Activated T-helper 1 cell treated with Interleukin-2 at 50 U/mL for 16 hours (primary cell): ENCODE measurements around the gene CLDN5.

Experiments
- DNase-seq: peaks from one replicate; pipeline ENCODE4 v3.0.0-alpha.2; 2020; ENCODE audit warnings: low read depth

The CLDN5 gene, protein sequence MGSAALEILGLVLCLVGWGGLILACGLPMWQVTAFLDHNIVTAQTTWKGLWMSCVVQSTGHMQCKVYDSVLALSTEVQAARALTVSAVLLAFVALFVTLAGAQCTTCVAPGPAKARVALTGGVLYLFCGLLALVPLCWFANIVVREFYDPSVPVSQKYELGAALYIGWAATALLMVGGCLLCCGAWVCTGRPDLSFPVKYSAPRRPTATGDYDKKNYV

DNA sequence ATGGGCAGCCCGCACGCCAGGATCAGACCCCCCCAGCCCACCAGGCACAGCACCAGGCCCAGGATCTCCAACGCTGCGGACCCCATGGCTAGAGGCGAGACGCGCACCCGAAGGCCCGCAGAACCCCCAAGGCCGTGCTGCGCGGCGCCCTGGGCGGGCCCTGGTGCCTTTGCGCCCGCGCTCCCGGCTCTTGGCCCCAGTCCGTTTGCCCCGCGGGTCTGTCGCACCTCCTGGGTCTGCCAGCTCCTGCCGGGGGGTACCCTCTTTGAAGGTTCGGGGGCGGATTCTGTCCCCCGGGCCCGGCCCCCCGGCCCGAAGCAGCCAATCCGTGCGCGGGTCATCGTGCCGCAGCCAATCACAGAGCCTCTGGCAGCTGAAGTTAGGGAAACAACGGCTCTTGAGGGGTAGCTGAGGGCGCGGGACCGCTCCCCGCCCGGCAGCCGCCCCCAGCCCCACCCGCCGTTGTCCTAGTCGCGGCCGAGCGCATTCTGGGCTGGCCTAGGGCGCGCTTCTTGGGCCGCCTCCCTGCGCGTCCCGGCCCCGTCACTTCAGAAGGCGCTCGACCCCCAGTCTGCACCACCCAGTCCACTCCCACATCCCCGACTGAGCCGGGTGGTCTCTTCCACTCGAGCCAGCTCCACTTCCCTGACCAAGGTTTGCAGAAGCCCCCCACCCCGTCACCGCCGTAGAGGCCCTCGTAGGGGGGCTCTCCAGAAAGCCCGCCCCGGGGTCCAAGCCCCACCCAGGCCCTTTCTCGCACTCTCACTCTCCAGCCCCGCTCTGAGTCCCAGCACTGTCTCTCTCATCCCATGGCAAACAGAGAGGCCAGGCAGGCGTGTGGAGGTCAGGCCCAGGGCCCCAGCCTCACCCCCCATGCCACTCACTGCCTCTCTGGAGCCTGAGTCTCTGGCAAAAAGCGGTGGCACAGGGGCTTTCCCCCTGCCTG lies at the start of gene CLDN5:
Gene CLDN5, minus strand, starts transcription at position 241 of the 946 bp plus-strand sequence. Its CDS starts 155 bp downstream, at position 86.
- no peak for DNase-seq

DNA sequence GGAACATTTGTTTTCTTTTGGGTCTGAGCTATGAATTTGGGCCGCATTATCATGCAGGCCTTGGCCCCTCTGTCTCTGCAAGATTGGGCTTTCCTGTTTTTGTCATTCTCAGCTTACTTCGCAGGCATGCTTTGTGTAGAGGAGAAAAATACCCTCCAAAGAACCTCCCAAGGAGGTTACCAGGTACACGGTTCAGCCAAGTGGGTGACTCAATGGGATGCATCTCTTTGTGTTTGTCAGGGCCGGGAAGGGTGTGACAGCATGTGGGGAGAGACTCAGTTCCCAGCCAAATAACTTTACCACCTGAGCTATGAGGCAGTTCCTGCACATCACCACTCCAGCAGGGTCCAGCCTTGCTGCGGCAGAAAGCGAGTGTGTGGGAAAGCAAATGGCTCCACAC lies 47.8 kb upstream of the CLDN5 start:
- no peak for DNase-seq

DNA sequence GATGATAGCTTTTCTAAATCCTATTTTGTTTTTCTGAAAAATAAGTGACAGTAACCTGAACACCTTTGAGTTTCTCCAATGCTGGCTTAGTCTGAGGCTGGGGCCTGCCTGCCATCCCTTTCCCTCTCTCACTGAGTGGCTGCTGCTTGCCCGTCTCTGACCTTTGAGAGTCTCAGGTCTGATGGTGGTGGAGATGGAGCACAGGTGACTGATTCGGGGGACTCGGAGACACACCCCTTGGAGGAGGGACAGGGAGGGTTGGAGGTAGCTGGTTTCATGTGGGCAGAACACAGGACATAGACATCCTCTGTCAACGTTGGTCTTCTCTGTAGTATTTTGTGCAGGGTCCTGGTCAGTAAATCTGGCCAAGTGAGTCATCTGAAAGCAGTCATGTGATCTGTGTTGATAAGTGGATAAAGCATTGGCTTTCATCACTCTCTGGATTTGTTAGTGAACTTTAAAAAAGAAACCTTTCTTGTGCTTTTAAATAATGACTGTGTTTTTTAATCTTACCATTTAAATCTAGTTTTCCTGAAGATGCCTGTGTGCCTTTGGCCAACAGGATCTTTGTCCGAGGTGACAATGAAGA lies 47.1 kb upstream of the CLDN5 start:
- DNase-seq = no peak

DNA sequence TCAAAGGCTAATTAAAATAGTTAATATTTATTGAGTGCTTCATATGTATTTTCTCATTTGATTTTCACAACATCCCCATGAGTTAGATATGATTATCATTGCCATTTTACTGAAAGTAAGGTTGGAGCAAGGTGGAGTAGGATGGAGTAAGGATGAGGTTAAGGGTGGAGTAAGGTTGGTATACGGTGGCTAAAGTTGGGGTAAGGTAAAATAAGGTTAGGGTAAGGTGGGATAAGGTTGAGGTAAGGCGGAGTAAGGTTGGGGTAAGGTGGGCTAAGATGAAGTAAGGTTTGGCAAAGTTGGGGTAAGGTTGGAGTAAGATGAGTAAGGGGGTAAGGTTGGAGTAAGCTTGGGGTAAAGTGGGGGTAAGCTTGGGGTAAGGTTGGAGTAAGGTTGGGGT lies 45.8 kb upstream of the CLDN5 start:
- no peak for DNase-seq

DNA sequence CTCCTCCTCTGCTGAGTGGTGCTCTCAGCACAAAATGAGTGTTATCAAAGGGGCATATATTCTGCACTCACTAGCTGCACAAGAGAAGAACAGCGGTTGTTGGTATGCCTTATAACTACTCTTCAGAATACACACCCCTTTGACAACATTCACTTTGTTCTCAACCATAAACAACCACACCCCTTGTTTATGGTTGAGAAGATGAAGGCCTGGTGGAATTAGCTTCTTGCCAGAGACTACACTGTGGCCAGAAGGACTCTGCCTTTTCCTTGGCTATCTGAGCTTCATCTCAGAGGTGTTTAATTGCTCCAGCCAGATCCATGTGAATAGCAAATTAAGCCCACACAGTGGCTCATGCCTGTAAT lies 45.0 kb upstream of the CLDN5 start:
- DNase-seq = no peak

DNA sequence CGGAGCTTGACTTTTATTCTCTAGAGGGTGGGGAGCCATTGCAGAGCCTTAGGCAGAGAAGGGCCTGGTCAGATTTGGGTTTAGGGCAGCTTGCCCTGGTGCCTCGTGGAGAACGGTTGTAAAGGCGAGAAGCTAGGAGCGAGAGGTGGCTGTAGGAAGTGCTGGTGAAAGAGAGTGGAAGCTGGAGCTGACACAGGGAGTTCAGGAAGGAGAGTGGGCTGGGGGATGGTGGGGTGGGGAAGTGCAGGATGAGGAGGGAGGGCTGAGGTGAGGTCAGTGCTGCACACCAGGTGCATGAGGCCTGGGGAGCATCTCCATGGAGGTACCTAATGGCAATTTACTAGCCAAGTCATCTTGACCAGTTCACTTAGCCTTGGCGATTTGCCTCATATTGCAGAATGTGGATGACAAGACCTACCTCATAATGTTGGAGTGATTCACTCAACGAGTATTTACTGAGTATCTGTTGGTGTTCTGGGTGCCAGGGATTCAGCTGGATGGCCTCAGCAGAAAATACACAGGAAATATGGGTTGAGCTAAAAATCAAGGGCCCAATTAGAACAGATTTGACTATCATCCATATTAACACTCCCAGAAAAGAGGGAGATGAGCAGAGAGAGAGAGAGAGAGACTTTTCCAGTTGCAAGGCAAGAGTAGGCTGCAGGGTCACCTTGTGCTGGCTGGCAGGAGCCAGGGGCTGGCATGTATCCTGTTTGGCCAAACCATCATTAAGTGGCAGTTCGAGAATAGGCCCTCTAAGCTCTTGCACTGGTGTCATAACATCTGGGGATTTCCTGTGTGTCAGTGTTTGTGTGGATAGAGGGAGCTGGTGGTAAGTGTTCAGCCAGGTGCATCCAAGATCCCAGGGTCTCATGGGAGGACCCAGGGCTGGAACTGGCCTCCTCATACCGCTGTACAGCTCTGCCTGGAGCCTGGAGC lies 44.4 kb upstream of the CLDN5 start:
- DNase-seq = no peak

DNA sequence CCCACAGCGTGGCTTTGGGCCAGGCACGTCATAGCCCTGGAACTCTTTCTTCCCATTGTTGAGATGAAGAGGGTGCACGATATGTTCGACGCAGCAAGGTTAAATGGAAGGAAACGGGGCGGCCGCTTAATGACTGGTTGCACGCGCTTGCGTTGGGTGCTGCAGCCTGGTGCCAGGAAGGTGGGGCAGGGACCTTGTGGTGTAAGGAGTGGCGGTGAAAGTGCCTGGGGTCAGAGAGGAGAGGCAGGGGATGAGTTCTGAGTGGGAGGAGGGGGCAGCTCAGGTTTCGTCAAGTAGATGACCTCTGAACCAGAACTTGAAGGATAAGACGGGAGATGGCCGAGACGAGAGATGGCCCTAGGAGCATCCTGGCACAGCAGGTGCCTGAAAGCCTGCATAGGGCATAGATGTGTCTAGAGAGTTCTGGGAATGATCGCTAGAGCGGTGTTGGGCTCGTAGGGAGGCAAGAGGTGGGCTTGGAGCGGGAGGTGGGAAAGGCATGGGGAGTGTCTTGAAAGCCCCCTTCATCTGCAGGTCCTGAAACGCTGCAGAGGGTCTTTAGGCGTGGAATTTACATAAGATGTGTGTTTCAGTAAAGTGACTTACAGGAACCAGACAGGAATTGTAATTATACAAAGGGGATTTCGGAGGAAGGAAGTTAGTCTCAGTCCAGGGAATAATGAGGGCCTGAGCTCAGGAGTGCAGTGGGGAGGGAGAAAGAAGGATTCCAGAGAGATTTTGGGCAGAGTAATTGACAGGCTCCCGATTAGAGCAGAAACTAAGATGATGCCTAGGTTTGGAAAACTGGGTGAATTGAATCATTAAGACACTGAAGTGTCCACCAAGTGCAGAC lies 43.2 kb upstream of the CLDN5 start:
- DNase-seq = no peak

DNA sequence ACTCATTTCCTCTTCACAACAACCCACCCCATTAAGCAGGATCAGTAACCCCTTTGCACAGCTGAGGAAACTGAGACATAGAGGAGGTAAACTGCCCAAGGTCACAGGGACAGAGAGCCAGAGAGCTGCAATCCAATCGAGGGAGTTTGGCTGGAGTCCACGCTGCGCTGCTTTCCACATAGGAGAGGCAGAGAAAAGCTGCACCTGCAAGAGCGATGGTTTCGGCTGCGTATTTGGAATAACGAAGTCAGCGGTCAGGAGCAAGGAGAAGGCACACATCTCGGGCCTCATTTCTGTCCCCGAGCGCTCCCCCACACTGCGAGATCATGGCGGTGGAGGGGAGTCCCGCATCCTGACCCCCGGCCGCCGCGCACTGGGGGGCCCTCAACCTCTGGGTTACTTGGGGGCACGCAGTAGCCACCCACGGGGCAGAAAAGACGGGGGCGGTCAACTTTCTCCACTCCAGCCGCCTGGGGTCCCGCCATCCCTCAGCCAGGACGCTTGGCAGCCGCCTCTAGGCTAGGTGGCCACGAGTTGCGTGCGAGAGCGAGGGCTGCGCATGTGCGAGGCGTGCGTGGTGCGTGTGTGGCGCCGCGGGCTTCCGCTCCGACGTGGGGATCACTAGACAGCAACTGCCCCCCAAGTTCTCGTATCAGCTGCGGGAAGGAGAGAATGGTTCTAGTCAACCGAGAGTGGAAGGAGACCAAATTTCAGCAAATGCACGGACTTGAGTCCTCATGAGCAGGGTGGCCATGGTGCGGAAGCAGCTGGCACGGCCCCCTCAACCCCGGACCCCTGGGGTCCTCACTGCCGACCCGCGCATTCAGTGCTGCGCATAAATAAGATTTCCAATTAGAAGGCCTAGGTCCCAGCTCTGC lies 42.3 kb upstream of the CLDN5 start:
- DNase-seq = no peak

DNA sequence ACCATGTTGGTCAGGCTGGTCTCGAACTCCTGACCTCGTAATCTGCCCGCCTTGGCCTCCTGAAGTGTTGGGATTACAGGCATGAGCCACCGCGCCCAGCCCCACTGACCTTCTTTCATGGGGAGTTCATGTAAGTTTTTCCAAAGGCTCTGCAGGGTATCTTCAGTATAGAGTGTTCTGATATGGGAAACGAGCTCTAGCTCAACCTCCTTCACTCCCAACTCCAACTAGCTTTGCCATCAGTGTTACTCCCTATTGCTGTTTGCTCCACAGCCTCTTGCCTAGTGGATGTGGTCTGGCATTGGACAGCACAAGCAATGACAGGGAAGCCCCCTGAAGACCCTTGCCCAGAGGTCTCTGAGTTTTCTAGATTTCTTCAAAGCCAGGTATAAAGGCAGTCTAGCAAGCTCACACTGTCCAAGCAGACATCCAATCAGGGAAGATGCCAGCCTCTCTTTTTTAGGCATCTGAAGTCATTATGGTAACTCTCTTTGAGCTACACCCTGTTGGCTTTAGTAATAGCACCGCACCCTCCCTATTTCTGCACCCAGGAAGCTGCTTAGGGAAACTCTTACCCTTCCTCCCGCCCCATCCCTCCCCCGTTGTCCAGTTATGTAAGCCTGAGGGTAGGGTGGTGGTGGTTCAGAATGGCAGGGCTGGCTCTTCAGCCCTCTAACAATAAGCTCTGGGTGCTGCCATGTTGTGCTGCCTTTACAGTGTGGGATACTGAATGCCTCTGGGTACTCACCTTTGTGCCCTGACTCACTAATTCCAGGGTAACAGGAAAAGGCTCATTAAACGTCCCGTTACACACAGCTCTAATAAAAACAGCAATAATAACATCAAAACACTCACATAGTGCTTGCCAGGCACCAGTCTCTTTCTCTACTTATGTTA lies 41.4 kb upstream of the CLDN5 start:
- no peak for DNase-seq

DNA sequence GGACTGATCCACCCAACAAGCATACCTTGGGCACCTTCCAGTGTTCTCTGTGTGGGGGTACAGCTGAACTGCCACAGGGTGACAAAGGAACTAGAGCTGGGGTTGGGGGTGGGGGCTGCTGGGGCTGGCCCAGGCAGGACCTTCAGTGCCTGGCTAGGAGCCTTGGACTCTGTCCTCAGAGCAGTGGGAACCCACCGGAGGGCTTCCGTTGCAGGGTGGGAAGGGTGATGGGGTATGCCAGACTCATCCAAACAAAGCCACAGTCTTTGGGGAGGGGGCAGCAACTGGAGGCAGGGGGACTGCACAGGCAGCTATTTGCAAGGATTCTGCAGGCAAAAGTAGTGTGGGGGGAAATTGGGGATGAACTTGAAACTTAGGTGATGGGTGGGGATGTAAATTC lies 35.7 kb upstream of the CLDN5 start:
- no peak for DNase-seq

DNA sequence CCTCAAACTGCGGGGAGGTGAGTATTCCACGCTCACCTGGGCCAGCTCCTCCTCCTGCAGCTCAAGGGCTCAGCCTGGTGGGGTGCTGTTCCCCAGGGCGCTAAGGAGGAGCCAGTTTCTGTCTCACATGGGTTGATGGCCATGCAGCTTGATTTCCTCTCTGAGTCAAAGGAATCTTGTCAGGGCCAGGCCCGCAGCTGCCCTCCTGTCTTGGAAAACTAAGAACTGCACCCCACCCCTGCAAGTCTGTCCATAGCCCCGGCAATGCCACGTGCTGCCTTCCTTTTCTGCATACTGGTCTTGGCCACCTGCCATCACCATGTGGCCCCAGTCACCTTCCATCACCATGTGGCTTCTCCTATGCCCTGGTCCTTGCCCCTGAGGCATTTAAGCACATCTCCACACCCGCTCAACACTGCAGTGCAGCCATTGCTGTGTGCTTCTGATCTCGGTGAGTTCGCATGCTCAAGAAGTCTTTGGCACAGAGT lies 35.2 kb upstream of the CLDN5 start:
- no peak for DNase-seq

DNA sequence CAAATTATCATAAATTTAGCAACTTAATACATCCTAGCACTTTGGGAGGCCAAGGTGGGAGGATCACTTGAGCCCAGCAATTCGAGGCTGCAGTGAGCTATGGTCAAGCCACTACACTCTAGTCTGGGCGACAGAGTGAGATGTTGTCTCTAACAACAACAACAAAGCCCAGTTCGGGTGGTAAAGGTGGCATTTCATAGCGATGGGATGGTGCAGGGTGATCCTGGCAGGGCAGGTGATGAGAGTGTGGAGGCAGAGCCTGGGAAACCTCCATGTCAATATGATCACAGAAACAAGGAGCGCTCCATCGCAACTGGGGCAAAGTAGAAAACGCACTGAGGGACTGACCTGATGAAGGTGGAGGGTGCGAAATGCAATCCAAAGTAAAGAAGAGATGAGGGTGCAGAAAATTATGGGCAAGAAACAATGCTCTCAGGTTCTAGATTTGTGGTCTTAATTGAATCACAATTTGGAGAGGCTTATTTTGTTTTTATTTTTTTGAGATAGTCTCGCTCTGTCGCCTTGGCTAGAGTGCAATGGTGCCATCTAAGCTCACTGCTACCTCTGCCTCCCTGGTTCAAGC lies 32.8 kb upstream of the CLDN5 start:
- no peak for DNase-seq

DNA sequence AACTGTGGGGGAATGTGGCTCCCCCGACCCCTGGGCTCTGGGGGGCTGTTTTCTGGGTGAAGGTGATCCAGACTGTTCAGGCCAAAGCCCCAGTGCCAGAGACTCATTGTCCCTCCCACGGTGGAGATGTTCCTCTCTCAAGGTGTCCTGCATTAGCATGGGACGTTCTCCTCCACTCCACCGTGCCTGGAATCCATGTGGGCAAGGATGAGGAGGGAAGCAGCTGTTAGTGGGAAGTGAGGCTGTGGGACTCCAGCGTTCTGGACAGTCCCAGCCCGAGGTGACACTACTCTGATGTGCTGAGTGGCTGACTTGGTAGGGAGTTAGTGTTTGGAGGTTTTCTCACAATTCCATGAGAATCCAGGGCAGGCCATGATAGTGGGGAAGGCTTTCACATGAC lies 31.4 kb upstream of the CLDN5 start:
- DNase-seq = no peak

DNA sequence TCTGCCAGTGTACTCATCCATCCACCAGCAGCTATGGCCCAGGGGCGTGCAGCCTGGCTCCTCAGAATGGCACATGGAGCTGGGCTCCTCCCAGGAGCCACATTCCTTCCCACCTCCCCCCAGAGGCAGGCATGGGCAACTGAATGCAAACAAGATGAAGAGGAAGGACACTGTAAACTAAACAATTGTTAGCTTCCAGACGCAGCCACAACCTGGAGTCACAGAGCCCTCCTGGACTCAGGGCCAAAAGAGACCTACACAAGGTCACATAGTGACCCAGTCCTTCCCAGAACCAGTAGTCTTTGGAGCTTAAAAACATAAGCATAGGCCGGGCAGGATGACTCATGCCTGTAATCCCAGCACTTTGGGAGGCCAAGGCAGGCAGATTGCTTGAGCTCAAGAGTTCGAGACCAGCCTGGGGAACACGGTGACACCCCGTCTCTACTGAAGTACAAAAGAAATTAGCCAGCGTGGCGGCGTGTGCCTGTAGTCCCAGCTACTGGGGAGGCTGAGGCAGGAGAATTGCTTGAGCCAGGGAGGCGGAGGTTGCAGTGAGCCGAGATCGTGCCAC lies 30.7 kb upstream of the CLDN5 start:
- DNase-seq = no peak

DNA sequence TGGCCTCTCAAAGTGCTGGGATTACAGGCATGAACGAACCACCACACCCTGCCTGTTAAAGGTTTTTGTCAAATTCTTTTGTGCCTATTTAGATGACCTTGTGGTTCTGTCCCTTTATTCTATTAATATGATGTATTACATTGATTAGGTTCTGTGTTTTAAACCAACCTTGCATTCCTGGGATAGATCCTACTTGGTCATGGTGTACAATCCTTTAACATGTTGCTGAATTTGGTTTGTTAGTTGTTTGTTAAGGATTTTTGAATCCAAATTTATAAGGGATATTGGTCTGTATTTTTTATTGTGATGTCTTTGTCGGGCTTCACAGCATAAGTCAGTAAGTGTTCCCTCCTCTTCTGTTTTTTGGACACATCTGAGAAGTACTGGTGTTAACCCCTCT lies 29.0 kb upstream of the CLDN5 start:
- no peak for DNase-seq

DNA sequence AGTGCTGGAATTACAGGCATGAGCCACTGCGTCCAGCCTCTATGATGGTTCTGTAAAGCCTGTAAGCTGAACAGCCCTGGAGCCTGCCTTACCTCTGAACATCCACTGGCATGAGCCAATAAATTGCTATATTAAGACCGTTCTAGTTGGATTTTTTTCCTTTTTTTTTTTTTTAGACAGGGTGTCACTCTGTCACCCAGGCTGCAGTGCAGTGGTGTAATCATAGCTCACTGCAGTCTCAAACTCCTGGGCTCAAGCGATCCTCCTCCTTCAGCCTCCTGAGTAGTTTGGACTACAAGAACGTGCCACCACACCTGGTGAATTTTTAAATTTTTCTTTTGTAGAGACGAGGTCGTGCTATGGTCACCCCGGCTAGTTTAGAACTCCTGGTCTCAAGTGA lies 26.2 kb upstream of the CLDN5 start:
- no peak for DNase-seq

DNA sequence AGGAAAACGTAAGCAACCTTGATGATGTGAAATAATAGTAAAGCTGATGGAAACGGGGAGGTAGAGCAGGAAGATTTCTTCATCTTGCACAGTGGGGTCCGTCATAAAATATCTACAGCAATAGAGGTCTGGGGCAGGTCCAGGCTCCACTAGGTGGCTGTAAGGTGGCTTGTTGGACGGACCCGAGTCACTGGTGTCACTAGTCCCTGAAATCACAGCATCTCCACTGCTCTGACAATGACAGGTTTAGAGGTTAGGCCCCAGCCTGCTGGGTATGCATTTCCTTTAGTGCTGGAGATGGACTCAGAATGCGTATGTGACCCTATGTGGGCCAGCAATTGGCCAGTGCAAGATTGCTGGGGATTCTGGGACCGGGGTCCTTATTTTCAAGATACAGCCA lies 25.2 kb upstream of the CLDN5 start:
- DNase-seq = no peak

DNA sequence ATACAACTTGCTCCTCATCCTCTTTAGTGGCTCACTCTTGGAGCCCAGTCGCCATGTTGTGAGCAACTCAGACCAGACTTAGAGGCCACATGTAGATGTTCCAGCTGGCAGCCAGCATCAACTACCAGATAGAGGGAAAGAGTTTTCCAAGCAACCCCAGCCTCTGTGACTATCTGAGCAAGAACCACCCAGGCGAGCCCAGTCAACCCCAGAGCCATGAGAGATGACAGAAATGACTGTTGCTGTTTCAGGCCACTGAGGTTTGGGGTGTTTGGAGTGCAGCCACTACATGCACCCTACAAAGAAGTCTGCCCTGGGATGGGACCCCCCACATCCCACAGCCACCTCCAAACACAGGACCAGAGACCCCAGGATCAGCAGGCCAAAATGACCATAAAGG lies 24.8 kb upstream of the CLDN5 start:
- DNase-seq = no peak
